Body of pancreas (tissue), 4 donors: ENCODE measurements around the gene BRD3. TPM values are rescaled to one million over a fixed set of nuclear protein-coding genes. Genes with fewer than 3 reads are reported as not detected.
A peak's percentile ranks its signal among the peaks of the same experiment; 100 is the strongest.

ENCODE experiments used
- ATAC-seq: fragments of 150-250 bp; one replicate; pipeline ENCODE4 v1.9.1; 2016
- DNase-seq, 4 donors: peaks; one replicate each; pipeline ENCODE4 v3.0.0-alpha.2; 2019
- H3K27ac ChIP-seq, 4 donors: fragments of 200-600 bp; sonication (generic); 1 replicate in 3 of 4; 2 replicates in 1 of 4; pipeline versions ENCODE4 v1.5.1 to v1.6.1; 2016 to 2019; ENCODE audit warnings: mild to moderate bottlenecking in 1 of 4, mixed read lengths in 1 of 4, moderate library complexity in 1 of 4
- H3K27me3 ChIP-seq, 2 donors: fragments of 200-600 bp; sonication (generic); one replicate each; pipeline ENCODE4 v1.6.0; 2016; ENCODE audit warnings: mild to moderate bottlenecking in 1 of 2
- H3K36me3 ChIP-seq, 2 donors: fragments of 200-600 bp; sonication (generic); replicated peaks in 1 of 2; 2 replicates each; pipeline ENCODE4 v1.5.1; 2016; ENCODE audit warnings: low read depth in 2 of 2; ENCODE audit not compliant: insufficient read depth in 1 of 2
- H3K4me1 ChIP-seq: fragments of 200-600 bp; sonication (generic); one replicate; pipeline ENCODE4 v1.6.0; 2016
- H3K4me3 ChIP-seq, 2 donors: fragments of 200-600 bp; sonication (generic); 1 replicate in 1 of 2; 2 replicates in 1 of 2; pipeline ENCODE4 v1.5.1; 2016 to 2019
- H3K9me3 ChIP-seq, 3 donors: fragments of 200-600 bp; sonication (generic); 1 replicate in 2 of 3; 2 replicates in 1 of 3; pipeline ENCODE4 v1.5.1; 2016
- POLR2A ChIP-seq, 3 donors: fragments of 450-650 bp; IDR thresholded peaks; one replicate each; pipeline ENCODE4 v1.6.1; 2016; ENCODE audit warnings: antibody characterized with exemption in 3 of 3, mild to moderate bottlenecking in 2 of 3
- WGBS, 2 donors: methylation state at CpG; one replicate each; pipeline ENCODE4 v1.1.5; 2017; 5-methylcytosine and 5-hydroxymethylcytosine counted together
- intact Hi-C: fragments of 100-400 bp; cut with DNase I; formaldehyde crosslinking; loops from one replicate; pipeline ENCODE4 v1.15.1; 2023
- total RNA-seq, 2 donors: library from RNA; depleted of rRNA; stranded (reverse); fragments of >200 nt; gene quantifications; one replicate each; pipeline ENCODE4 v1.1.0, GENCODE V29; 2016
- TF ChIP-seq, protein P1 (sequence below), 7 experiments: fragments of 450-650 bp in 4 of 7; fragments of 200-600 bp in 3 of 7; sonication (generic) in 3 of 7; IDR thresholded peaks; one replicate each; pipeline ENCODE4 v1.5.1; 2016 to 2019; ENCODE audit warnings: antibody characterized with exemption in 7 of 7

Gene BRD3
- total RNA-seq, 2 donors from 2014 or later: 12.2 to 27.4 TPM

DNA sequence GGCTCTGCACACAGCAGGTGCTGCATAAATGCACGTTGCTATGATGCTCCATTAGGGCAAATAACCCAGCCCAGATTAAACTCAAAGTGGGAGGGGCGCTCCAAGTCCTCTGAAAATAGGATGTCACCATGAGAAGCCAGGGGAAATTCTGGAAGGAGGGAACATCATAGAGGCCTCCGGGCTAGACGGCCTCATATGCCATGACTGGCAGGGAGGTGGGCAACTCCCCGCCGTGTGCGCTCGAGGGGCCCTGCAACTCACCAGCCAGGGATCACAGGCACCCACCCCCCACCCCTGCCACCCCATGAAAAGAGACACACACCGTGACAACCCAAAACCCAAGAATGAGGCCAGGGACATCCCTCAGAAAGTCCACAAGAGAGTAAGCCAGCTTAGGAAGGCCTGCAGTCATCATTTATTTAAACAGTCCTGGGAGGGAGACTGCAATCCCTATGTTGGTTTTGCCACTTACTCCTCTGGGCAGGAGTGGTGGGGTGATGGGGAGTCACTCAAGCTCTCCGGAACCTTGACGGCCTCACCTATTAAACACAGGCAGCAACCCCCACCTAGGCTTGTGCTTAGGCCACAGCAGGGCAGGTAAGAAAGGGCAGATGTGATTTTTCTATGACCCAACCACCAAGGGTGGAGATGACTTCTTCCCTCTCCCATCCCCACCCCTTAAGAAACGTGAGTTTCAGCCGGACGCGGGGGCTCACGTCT, 79.7 kb downstream of the BRD3 start:
- peak in 1 of 4 donors; percentile 46 for DNase-seq
- 69 to 75% methylated on average over 13 to 16 of the region's 16 CpGs for WGBS, 2 donors
- H3K4me3 ChIP-seq: no peak overlapping the region
- H3K27me3 ChIP-seq: no peaks in the 10 kb centered on the region
- H3K27ac ChIP-seq: peak overlapping the region in 2 of 4 donors; percentile 38 to 43
- no peaks in the 10 kb centered on the region for H3K36me3 ChIP-seq
- no peaks in the 10 kb centered on the region for H3K9me3 ChIP-seq
- peaks cover 70% of the 10 kb centered on the region for H3K4me1 ChIP-seq
- intact Hi-C loops: no loop called here
- TF ChIP-seq POLR2A (IDR thresholded peaks at IDR 0.05): no peak
- TF ChIP-seq, protein P1, sequence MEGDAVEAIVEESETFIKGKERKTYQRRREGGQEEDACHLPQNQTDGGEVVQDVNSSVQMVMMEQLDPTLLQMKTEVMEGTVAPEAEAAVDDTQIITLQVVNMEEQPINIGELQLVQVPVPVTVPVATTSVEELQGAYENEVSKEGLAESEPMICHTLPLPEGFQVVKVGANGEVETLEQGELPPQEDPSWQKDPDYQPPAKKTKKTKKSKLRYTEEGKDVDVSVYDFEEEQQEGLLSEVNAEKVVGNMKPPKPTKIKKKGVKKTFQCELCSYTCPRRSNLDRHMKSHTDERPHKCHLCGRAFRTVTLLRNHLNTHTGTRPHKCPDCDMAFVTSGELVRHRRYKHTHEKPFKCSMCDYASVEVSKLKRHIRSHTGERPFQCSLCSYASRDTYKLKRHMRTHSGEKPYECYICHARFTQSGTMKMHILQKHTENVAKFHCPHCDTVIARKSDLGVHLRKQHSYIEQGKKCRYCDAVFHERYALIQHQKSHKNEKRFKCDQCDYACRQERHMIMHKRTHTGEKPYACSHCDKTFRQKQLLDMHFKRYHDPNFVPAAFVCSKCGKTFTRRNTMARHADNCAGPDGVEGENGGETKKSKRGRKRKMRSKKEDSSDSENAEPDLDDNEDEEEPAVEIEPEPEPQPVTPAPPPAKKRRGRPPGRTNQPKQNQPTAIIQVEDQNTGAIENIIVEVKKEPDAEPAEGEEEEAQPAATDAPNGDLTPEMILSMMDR (IDR thresholded peaks at IDR 0.05): no peak
- no peak for ATAC-seq

DNA sequence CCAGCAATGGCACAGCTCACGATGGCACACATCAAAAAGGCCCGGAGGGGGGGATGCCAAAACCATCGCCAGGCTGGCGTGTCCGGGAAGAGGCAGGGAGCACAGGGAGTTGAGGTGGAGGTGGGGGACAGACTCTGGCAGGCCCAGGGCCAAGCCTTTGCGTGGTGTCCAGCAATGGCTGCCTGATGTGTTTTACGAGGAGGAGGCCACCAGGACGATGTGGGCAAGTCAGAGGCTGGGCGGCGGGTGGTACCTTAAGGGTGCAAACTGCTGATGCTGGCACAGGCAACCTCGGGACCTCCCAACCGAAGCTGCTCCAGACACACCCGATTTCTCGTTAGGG, 80.4 kb downstream of the BRD3 start:
- H3K4me1 ChIP-seq: peaks cover 69% of the 10 kb centered on the region
- no peaks in the 10 kb centered on the region for H3K36me3 ChIP-seq
- no peaks in the 10 kb centered on the region for H3K27me3 ChIP-seq
- DNase-seq (no peak), ATAC-seq (no peak)
- H3K9me3 ChIP-seq: no peaks in the 10 kb centered on the region
- TF ChIP-seq POLR2A (IDR thresholded peaks at IDR 0.05): no peak
- TF ChIP-seq, protein P1 (IDR thresholded peaks at IDR 0.05): no peak
- WGBS, 2 donors: 82 to 85% methylated on average over 14 of the region's 14 CpGs
- intact Hi-C loops: no loop called here
- no peak overlapping the region for H3K4me3 ChIP-seq
- H3K27ac ChIP-seq: peak overlapping the region in 1 of 4 donors; percentile 29

DNA sequence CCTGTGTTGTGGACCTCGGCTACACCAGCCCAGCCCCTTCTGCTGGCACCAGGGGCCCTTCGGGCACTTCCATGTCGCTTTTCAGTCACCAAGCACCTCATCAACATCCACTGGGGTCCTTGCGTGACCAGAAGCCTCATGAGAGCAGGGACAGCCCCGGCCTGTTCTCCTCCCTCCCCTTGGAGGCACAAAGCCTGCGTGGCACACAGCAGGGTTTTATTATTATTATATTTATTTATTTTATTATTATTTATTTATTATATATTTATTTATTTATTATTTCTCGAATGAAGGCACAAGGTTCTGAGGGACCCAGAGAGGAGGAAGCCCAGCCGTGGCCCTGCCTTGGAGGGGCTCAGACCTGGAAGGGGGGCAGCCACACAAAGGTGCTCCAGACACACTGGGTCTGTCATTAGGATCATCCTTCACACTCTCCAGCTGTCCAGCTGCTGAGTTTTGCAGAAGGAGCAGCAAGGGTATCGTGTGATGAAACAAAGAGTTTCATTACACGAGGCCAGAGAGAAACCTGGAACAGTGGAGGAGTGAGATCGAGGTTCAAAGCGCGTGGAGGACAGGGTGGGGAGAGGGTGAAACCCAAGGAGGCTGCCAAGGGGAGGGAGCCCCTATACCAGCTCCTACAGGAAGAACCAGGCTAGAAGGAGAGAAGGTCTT, 80.9 kb downstream of the BRD3 start:
- no peaks in the 10 kb centered on the region for H3K36me3 ChIP-seq
- TF ChIP-seq POLR2A (IDR thresholded peaks at IDR 0.05): no peak
- TF ChIP-seq, protein P1 (IDR thresholded peaks at IDR 0.05): no peak
- DNase-seq (no peak), ATAC-seq (no peak)
- H3K4me1 ChIP-seq: peaks cover 75% of the 10 kb centered on the region
- intact Hi-C loops: no loop called here
- no peaks in the 10 kb centered on the region for H3K9me3 ChIP-seq
- H3K27ac ChIP-seq: peak overlapping the region in 2 of 4 donors; percentile 29 to 32
- H3K4me3 ChIP-seq: no peak overlapping the region
- no peaks in the 10 kb centered on the region for H3K27me3 ChIP-seq
- WGBS, 2 donors: 79 to 80% methylated on average over 13 of the region's 13 CpGs

DNA sequence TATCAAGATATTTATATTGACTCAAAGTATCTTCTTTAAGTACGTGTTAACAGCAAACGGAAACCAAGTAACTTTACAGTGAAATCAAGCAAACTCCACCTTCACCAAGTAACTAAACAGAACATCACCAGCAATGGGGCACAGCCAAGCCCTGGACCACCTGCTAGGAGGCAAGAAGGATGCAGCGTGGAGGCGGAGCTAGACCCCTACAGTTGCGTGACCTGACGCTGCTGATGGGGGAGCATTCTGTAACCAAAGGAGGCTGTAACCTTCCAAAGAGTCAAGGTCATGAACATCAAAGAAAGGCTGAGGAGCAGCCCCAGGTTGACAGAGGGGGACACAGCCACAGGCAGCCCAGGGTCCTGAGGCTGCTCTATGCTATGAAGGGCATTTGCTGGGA, 81.8 kb downstream of the BRD3 start:
- TF ChIP-seq POLR2A (IDR thresholded peaks at IDR 0.05): no peak
- TF ChIP-seq, protein P1 (IDR thresholded peaks at IDR 0.05): no peak

More for the DNA sequence above, 81.8 kb downstream of the BRD3 start:
- intact Hi-C loops: no loop called here
- no peaks in the 10 kb centered on the region for H3K9me3 ChIP-seq
- ATAC-seq: no peak
- 57 to 64% methylated on average over 6 of the region's 6 CpGs for WGBS, 2 donors
- H3K4me3 ChIP-seq: no peak overlapping the region
- peaks cover 81% of the 10 kb centered on the region for H3K4me1 ChIP-seq
- H3K36me3 ChIP-seq: no peaks in the 10 kb centered on the region
- H3K27ac ChIP-seq: no peak overlapping the region
- no peak for DNase-seq
- H3K27me3 ChIP-seq: no peaks in the 10 kb centered on the region
